NCI-H226 (cell line): ENCODE results near the gene CDK2AP2.

Experiments
- DNase-seq: peaks from one replicate; pipeline ENCODE4 v3.0.0-alpha.2; 2015

Gene CDK2AP2

DNA sequence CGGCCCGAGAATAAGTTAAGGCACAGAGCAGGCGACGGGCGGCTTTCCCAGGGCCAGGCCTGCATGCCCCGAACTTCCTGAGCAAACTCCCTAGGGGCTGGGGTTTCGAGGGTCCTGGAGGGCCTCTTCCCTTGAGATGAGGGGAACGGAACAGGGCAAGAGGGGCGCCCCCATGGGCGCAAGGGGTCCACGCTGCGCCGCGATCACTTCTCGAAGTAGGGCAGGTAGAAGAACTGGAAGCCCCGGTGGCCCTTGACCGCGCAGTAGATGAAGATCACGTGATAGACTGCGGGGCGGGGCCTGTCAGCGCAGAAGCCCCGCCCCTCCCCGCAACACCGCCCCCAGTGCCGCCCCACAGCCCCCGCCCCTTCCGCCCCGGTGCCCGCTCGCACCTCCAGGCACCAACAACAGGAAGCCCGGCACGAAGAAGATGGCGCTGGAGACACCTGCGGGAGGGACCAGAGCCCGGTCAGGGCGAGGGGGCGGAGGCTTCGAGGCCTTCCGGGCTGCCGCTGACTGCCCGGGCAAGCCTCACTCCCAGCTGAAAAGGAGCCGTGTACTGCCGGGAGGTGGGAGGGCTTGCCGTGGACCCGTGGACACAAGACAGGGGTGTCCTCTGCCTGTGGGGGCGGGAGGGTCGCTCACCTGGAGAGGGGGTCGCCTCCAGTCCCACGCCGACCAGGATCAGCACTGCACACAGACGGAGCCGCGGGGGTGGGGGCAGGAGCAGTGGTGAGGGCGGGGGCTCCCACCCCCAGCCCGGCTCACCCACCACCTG is 43.4 kb downstream of the CDK2AP2 start:
- peak; percentile 89 for DNase-seq

DNA sequence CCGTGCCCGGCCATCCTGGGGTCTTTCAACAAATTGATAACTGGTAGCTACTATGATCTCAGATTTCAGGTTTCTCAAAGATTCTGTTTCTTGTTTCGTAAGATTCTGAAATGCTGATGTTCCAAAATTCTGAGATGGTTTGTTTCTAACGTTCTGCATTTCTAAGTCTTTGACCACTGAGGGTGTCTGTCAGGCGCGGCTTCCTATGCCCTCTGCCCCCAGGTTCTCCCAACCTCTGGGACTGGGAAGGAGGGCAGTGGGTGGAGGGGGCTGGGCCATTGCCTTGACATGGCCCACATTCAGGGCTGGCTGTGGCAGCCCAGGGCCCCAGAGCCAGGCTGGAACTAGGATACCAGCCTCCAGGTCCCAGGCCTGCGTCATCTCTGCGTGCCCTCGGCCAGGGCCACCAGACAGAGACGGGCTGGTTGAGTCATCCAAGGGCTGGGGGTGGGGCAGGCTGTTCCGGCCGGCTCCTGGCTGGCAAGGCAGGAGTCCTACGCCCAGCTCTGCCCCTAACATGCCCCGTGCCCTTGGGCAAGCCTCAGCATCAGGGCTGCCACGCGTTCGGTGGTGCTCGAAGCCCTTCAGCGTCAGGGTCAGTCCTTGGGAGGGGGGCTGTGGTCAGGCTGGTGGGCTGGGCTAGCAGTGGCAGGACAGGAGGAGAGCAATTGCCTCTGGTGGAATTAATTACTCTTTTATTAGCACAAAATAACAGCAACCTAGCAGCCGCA is 44.1 kb downstream of the CDK2AP2 start:
- no peak for DNase-seq

DNA sequence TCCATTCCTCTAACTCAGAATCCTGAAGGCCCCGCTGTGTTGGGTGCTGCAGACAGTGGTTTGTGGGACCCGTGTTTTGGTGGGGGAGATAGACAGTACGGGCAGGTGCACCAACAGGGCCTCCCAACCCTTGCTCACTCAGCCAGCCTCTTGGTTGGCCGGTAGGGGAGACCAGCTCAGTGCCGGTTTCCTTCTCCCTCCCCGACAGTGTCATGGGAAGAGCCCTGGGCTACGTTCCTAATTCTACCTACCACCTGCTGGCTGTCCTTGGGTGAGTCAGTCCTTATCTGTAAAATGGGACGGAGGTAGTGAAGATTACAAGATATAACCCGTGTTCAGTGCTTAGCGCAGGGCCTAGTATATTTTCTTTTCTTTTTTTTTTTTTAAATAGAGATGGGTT is 44.8 kb downstream of the CDK2AP2 start:
- no peak for DNase-seq

DNA sequence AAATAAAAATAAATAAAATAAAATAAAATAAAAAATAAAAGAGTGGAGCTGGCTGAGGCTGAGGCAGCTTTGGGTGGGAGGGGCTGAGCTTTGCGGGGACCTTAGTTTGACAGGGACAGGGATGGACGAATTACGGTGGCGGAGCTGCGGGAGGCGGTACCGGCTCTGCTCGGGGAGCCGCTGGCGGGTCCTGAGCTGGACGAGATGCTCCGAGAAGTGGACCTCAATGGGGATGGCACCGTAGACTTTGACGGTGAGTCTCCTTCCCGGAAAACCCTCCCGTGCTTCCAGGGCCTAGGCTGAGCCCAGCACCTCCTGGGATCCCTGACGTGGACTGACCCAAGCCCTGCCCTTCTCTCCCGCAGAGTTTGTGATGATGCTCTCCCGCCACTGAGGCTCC is 49.7 kb downstream of the CDK2AP2 start:
- no peak for DNase-seq

DNA sequence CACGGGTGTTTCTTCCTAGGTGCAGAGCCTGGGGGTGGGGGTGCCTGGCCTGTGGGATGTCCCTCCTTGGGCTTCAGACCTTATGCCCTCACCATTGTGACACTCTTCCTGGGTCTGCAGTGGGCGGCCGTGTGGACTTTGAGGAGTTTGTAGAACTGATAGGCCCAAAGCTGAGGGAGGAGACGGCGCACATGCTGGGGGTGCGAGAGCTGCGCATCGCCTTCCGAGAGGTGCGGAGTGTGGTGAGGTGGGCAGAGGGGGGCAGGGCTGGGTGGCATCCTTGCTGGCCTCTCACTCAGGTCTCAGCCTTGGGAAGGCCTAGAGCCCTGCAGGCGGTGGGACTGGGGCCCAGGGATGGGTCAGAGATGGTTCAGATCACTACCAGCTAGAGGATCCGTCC is 50.5 kb downstream of the CDK2AP2 start:
- no peak for DNase-seq
